Kidney (tissue), 14 donors: Measurements from ENCODE around the gene BMP7. TPM values are rescaled to one million over a fixed set of nuclear protein-coding genes. Genes with fewer than 3 reads are reported as not detected.

Experiments
- DNase-seq, 5 donors: peaks; one replicate each; pipeline ENCODE4 v3.0.0-alpha.2; 2013 to 2020
- FAIRE-seq: peaks from 2 replicates; lab custom pipeline; 2012; peaks lifted over from hg19 to GRCh38; lab: Jason Lieb, UNC
- H3K27ac ChIP-seq, 2 donors: one replicate each; pipeline ENCODE4 v1.7.0; 2013; ENCODE audit warnings: low read depth in 2 of 2, low read length in 2 of 2, inconsistent platforms in 1 of 2
- H3K27me3 ChIP-seq: one replicate; pipeline ENCODE4 v1.7.1; 2013; ENCODE audit warnings: low read length, inconsistent platforms; ENCODE audit not compliant: control insufficient read depth, insufficient read depth
- H3K36me3 ChIP-seq, 3 donors: one replicate each; pipeline versions ENCODE4 v1.7.0 to v1.7.1; 2013; ENCODE audit warnings: low read length in 3 of 3, control low read depth in 1 of 3, inconsistent platforms in 1 of 3; ENCODE audit not compliant: insufficient read depth in 3 of 3, control insufficient read depth in 2 of 3
- H3K4me1 ChIP-seq, 3 donors: one replicate each; pipeline versions ENCODE4 v1.7.0 to v1.7.1; 2013; ENCODE audit warnings: low read length in 3 of 3, inconsistent platforms in 1 of 3, low read depth in 1 of 3; ENCODE audit not compliant: control insufficient read depth in 2 of 3, insufficient read depth in 2 of 3
- H3K4me3 ChIP-seq, 3 donors: one replicate each; pipeline versions ENCODE4 v1.7.0 to v1.8.1; 2013; ENCODE audit warnings: low read length in 3 of 3, control low read depth in 1 of 3, inconsistent platforms in 1 of 3
- H3K9ac ChIP-seq, 3 donors: one replicate each; pipeline versions ENCODE4 v1.7.0 to v1.7.1; 2013; ENCODE audit warnings: low read length in 3 of 3, control low read depth in 1 of 3, inconsistent platforms in 1 of 3
- H3K9me3 ChIP-seq, 3 donors: one replicate each; pipeline versions ENCODE4 v1.7.0 to v1.7.1; 2013; ENCODE audit warnings: low read length in 3 of 3, control low read depth in 1 of 3, inconsistent platforms in 1 of 3; ENCODE audit not compliant: control insufficient read depth in 2 of 3, insufficient read depth in 1 of 3
- CTCF ChIP-seq: IDR thresholded peaks from 3 replicates; pipeline ENCODE4 v1.5.1; 2012; ENCODE audit warnings: mild to moderate bottlenecking, moderate library complexity, borderline replicate concordance; ENCODE audit not compliant: insufficient read depth; ENCODE audit errors: extremely low read depth
- intact Hi-C: fragments of 100-400 bp; cut with DNase I; formaldehyde crosslinking; loops from one replicate; pipeline ENCODE4 v1.11.1; 2022
- polyA plus RNA-seq: library from polyadenylated mRNA; stranded (reverse); fragments of 350-450 nt; fragmentation: Illumina TruSeq; extraction: RNeasy Lipid Tissue Mini Kit (QIAGEN cat#74804); gene quantifications from one replicate; pipeline ENCODE4 v1.2.3, GENCODE V29; 2014; ENCODE audit warnings: low read depth, low replicate concordance; ENCODE audit not compliant: insufficient read depth
- total RNA-seq: library from RNA; stranded (reverse); fragmentation: NEBNext Ultra II Directional; extraction: Animal tissue kit (Norgen Biotek cat#: 25700); gene quantifications from one replicate; pipeline ENCODE4 v1.2.1, GENCODE V29; 2021
- donor health status: control.
- donor health status: control.
- donor health status: control.
- donor health status: control.
- donor health status: control.
- donor health status: DM: yes; HTN: yes; CAD: no.
- donor health status: Normal renal cell carcinoma (clear cell type).

BMP7 gene
- total and polyA plus RNA-seq, 2 donors from 2014 or later, result 1.6 to 11.3 TPM

DNA sequence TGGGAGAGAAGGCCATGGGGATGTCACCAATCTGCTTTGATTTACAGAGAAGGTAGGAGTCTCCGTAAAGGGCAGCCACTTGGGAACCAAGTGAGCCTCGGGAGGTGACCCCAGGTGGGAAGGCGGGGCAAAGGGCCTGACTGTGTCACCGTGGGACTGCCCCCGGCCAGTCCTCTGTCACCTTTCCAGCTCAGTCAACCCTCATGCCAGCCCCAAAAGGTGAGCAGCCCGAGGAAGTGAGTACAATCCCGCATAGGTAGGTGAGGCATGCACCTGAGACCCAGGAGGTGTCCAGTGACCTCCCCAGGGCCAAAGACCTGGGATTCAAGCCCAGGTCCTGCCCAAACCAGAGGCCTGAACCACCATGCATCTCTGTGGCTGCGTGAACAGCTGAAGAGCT, 36.2 kb downstream of the BMP7 start:
- TF ChIP-seq CTCF, result no peak
- intact Hi-C loops, result no loop called here
- H3K9ac ChIP-seq, result no peak overlapping the region
- H3K9me3 ChIP-seq, result no peaks in the 10 kb centered on the region
- FAIRE-seq (no peak), DNase-seq (no peak)
- H3K36me3 ChIP-seq, result peaks cover 0 to 1% (median 0%) of the 10 kb centered on the region in 3 donors
- no peaks in the 10 kb centered on the region for H3K4me1 ChIP-seq
- no peaks in the 10 kb centered on the region for H3K27me3 ChIP-seq
- no peak overlapping the region for H3K27ac ChIP-seq
- no peak overlapping the region for H3K4me3 ChIP-seq

- Histone ChIP-seq H3K27ac (no peak overlapping the region), H3K9me3 (no peaks in the 10 kb centered on the region), H3K9ac (no peak overlapping the region), H3K36me3 (peaks cover 0 to 2% (median 0%) of the 10 kb centered on the region in 3 donors), H3K4me1 (no peaks in the 10 kb centered on the region), H3K27me3 (no peaks in the 10 kb centered on the region), H3K4me3 (no peak overlapping the region)
- TF ChIP-seq CTCF, result no peak
- intact Hi-C loops, result no loop called here
- no peak for FAIRE-seq
- DNase-seq, result no peak
Observed at GRCh38 chr20:57229490-57229889, 37.0 kb downstream of the BMP7 start.

DNA sequence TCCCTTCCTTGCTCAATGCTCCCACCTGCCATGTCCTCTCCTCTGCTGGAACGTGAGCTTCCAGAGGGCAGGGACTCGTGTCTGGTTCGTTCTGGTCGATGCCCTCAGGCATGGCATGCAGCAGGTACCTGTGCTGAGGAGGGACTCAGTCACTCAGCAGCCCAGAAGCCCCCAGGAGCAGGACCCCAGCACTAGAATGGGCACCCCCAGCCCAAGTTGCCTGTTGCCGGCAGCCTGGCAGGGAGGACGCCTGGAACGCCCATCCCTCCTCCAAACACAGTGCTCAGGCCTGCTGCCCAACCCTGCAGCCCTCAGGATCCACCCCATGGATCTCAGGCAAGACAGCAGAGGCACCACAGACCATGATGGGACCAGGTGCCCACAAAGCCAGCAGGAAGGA, 40.6 kb downstream of the BMP7 start:
- Histone ChIP-seq H3K9me3 (no peaks in the 10 kb centered on the region), H3K4me1 (no peaks in the 10 kb centered on the region), H3K36me3 (peaks cover 0 to 2% (median 0%) of the 10 kb centered on the region in 3 donors), H3K27ac (no peak overlapping the region), H3K27me3 (no peaks in the 10 kb centered on the region), H3K9ac (no peak overlapping the region), H3K4me3 (no peak overlapping the region)
- intact Hi-C loops, result no loop called here
- no peak for DNase-seq
- TF ChIP-seq CTCF, result no peak
- FAIRE-seq, result no peak

GRCh38 chr20:57225197-57225733, 41.2 kb downstream of the BMP7 start:
- FAIRE-seq, result no peak
- TF ChIP-seq CTCF, result no peak

More at GRCh38 chr20:57225197-57225733, 41.2 kb downstream of the BMP7 start:
- DNase-seq, result no peak
- no peak overlapping the region for H3K9ac ChIP-seq
- no peak overlapping the region for H3K27ac ChIP-seq
- no peaks in the 10 kb centered on the region for H3K9me3 ChIP-seq
- H3K36me3 ChIP-seq, result peaks cover 0 to 2% (median 0%) of the 10 kb centered on the region in 3 donors
- intact Hi-C loops, result no loop called here
- H3K4me1 ChIP-seq, result no peaks in the 10 kb centered on the region
- H3K27me3 ChIP-seq, result no peaks in the 10 kb centered on the region
- H3K4me3 ChIP-seq, result no peak overlapping the region
